ENCODE data around the gene OAS2.
"Not testable (repeated sequence)": the region's sequence is repeated elsewhere in the genome, so short reads cannot be mapped to it uniquely, and the experiment has no call there.

Gene OAS2

GRCh38 chr12:112979041-112979680 is 842 bp downstream of the OAS2 start:
- H3K4me3 ChIP-seq (ENCODE audit: low read depth in 1 of 2, low read length in 2 of 2) = peak overlapping the region; percentile 80 to 88
- peaks cover 0 to 6% of the 10 kb centered on the region in 2 donors for H3K9me3 ChIP-seq (ENCODE audit: control insufficient read depth in 1 of 2, low read length in 2 of 2)
- H3K9ac ChIP-seq (ENCODE audit: low read depth in 1 of 2, low read length in 2 of 2) = peak overlapping the region; percentile 57 to 69
- peaks cover 4 to 21% of the 10 kb centered on the region in 2 donors for H3K4me1 ChIP-seq (ENCODE audit: control insufficient read depth in 1 of 2, insufficient read depth in 2 of 2, low read length in 2 of 2)
- H3K27ac ChIP-seq (ENCODE audit: low read depth, low read length) = peak overlapping the region; percentile 48
- H3K36me3 ChIP-seq (ENCODE audit: control insufficient read depth in 1 of 2, insufficient read depth in 2 of 2, low read length in 2 of 2) = no peaks in the 10 kb centered on the region
- no peaks in the 10 kb centered on the region for H3K27me3 ChIP-seq (ENCODE audit: control insufficient read depth in 1 of 2, insufficient read depth in 2 of 2, low read length in 2 of 2)

- Histone ChIP-seq H3K27ac (ENCODE audit: low read depth, low read length) (no peak overlapping the region), H3K27me3 (ENCODE audit: control insufficient read depth in 1 of 2, insufficient read depth in 2 of 2, low read length in 2 of 2) (no peaks in the 10 kb centered on the region), H3K4me3 (ENCODE audit: low read depth in 1 of 2, low read length in 2 of 2) (peak overlapping the region in 1 of 2 donors; percentile 1)
Observed at GRCh38 chr12:112980491-112981158, 2.3 kb downstream of the OAS2 start.

GRCh38 chr12:112985642-112986290 is 7.4 kb downstream of the OAS2 start:
- Histone ChIP-seq H3K27me3 (ENCODE audit: control insufficient read depth in 1 of 2, insufficient read depth in 2 of 2, low read length in 2 of 2) (no peaks in the 10 kb centered on the region), H3K4me1 (ENCODE audit: control insufficient read depth in 1 of 2, insufficient read depth in 2 of 2, low read length in 2 of 2) (peaks cover 0 to 2% of the 10 kb centered on the region in 2 donors), H3K9ac (ENCODE audit: low read depth in 1 of 2, low read length in 2 of 2) (no peak overlapping the region), H3K36me3 (ENCODE audit: control insufficient read depth in 1 of 2, insufficient read depth in 2 of 2, low read length in 2 of 2) (peaks cover 0 to 16% of the 10 kb centered on the region in 2 donors), H3K4me3 (ENCODE audit: low read depth in 1 of 2, low read length in 2 of 2) (no peak overlapping the region), H3K27ac (ENCODE audit: low read depth, low read length) (no peak overlapping the region), H3K9me3 (ENCODE audit: control insufficient read depth in 1 of 2, low read length in 2 of 2) (peaks cover 0 to 14% of the 10 kb centered on the region in 2 donors)

More at GRCh38 chr12:112980491-112981158, 2.3 kb downstream of the OAS2 start:
- H3K9ac ChIP-seq (ENCODE audit: low read depth in 1 of 2, low read length in 2 of 2) = no peak overlapping the region
- H3K36me3 ChIP-seq (ENCODE audit: control insufficient read depth in 1 of 2, insufficient read depth in 2 of 2, low read length in 2 of 2) = no peaks in the 10 kb centered on the region
- peaks cover 0 to 14% of the 10 kb centered on the region in 2 donors for H3K9me3 ChIP-seq (ENCODE audit: control insufficient read depth in 1 of 2, low read length in 2 of 2)
- peaks cover 4 to 21% of the 10 kb centered on the region in 2 donors for H3K4me1 ChIP-seq (ENCODE audit: control insufficient read depth in 1 of 2, insufficient read depth in 2 of 2, low read length in 2 of 2)

- Histone ChIP-seq H3K36me3 (ENCODE audit: control insufficient read depth in 1 of 2, insufficient read depth in 2 of 2, low read length in 2 of 2) (peaks cover 0 to 20% of the 10 kb centered on the region in 2 donors), H3K27me3 (ENCODE audit: control insufficient read depth in 1 of 2, insufficient read depth in 2 of 2, low read length in 2 of 2) (no peaks in the 10 kb centered on the region), H3K9ac (ENCODE audit: low read depth in 1 of 2, low read length in 2 of 2) (no peak overlapping the region)
Observed at GRCh38 chr12:112986291-112986800, 8.0 kb downstream of the OAS2 start.

GRCh38 chr12:112987561-112987960 is 9.2 kb downstream of the OAS2 start:
- no peaks in the 10 kb centered on the region for H3K27me3 ChIP-seq (ENCODE audit: control insufficient read depth in 1 of 2, insufficient read depth in 2 of 2, low read length in 2 of 2)
- H3K4me3 ChIP-seq (ENCODE audit: low read depth in 1 of 2, low read length in 2 of 2) = no peak overlapping the region
- peaks cover 0 to 8% of the 10 kb centered on the region in 2 donors for H3K9me3 ChIP-seq (ENCODE audit: control insufficient read depth in 1 of 2, low read length in 2 of 2)
- peaks cover 0 to 20% of the 10 kb centered on the region in 2 donors for H3K36me3 ChIP-seq (ENCODE audit: control insufficient read depth in 1 of 2, insufficient read depth in 2 of 2, low read length in 2 of 2)
- no peak overlapping the region for H3K9ac ChIP-seq (ENCODE audit: low read depth in 1 of 2, low read length in 2 of 2)
- H3K27ac ChIP-seq (ENCODE audit: low read depth, low read length) = no peak overlapping the region
- no peaks in the 10 kb centered on the region for H3K4me1 ChIP-seq (ENCODE audit: control insufficient read depth in 1 of 2, insufficient read depth in 2 of 2, low read length in 2 of 2)

More at GRCh38 chr12:112986291-112986800, 8.0 kb downstream of the OAS2 start:
- Histone ChIP-seq H3K4me1 (ENCODE audit: control insufficient read depth in 1 of 2, insufficient read depth in 2 of 2, low read length in 2 of 2) (no peaks in the 10 kb centered on the region), H3K4me3 (ENCODE audit: low read depth in 1 of 2, low read length in 2 of 2) (no peak overlapping the region), H3K27ac (ENCODE audit: low read depth, low read length) (no peak overlapping the region), H3K9me3 (ENCODE audit: control insufficient read depth in 1 of 2, low read length in 2 of 2) (peaks cover 0 to 14% of the 10 kb centered on the region in 2 donors)

GRCh38 chr12:112988224-112988623 is 9.9 kb downstream of the OAS2 start:
- Histone ChIP-seq H3K27me3 (ENCODE audit: control insufficient read depth in 1 of 2, insufficient read depth in 2 of 2, low read length in 2 of 2) (no peaks in the 10 kb centered on the region), H3K9ac (ENCODE audit: low read depth in 1 of 2, low read length in 2 of 2) (no peak overlapping the region), H3K4me3 (ENCODE audit: low read depth in 1 of 2, low read length in 2 of 2) (no peak overlapping the region), H3K9me3 (ENCODE audit: control insufficient read depth in 1 of 2, low read length in 2 of 2) (peaks cover 0 to 8% of the 10 kb centered on the region in 2 donors), H3K36me3 (ENCODE audit: control insufficient read depth in 1 of 2, insufficient read depth in 2 of 2, low read length in 2 of 2) (peaks cover 0 to 20% of the 10 kb centered on the region in 2 donors), H3K27ac (ENCODE audit: low read depth, low read length) (no peak overlapping the region), H3K4me1 (ENCODE audit: control insufficient read depth in 1 of 2, insufficient read depth in 2 of 2, low read length in 2 of 2) (no peaks in the 10 kb centered on the region)

GRCh38 chr12:112988823-112989385 is 10.6 kb downstream of the OAS2 start:
- H3K9me3 ChIP-seq (ENCODE audit: control insufficient read depth in 1 of 2, low read length in 2 of 2); H3K4me1 ChIP-seq (ENCODE audit: control insufficient read depth in 1 of 2, insufficient read depth in 2 of 2, low read length in 2 of 2); H3K27me3 ChIP-seq (ENCODE audit: control insufficient read depth in 1 of 2, insufficient read depth in 2 of 2, low read length in 2 of 2); H3K4me3 ChIP-seq (ENCODE audit: low read depth in 1 of 2, low read length in 2 of 2); H3K9ac ChIP-seq (ENCODE audit: low read depth in 1 of 2, low read length in 2 of 2); H3K27ac ChIP-seq (ENCODE audit: low read depth, low read length): not testable (repeated sequence)
- peaks cover 0 to 20% of the 10 kb centered on the region in 2 donors for H3K36me3 ChIP-seq (ENCODE audit: control insufficient read depth in 1 of 2, insufficient read depth in 2 of 2, low read length in 2 of 2)

GRCh38 chr12:112989806-112990205 is 11.5 kb downstream of the OAS2 start:
- Histone ChIP-seq H3K36me3 (ENCODE audit: control insufficient read depth in 1 of 2, insufficient read depth in 2 of 2, low read length in 2 of 2) (peaks cover 0 to 20% of the 10 kb centered on the region in 2 donors), H3K9ac (ENCODE audit: low read depth in 1 of 2, low read length in 2 of 2) (no peak overlapping the region), H3K27ac (ENCODE audit: low read depth, low read length) (no peak overlapping the region), H3K9me3 (ENCODE audit: control insufficient read depth in 1 of 2, low read length in 2 of 2) (peaks cover 0 to 6% of the 10 kb centered on the region in 2 donors), H3K4me3 (ENCODE audit: low read depth in 1 of 2, low read length in 2 of 2) (no peak overlapping the region), H3K27me3 (ENCODE audit: control insufficient read depth in 1 of 2, insufficient read depth in 2 of 2, low read length in 2 of 2) (no peaks in the 10 kb centered on the region), H3K4me1 (ENCODE audit: control insufficient read depth in 1 of 2, insufficient read depth in 2 of 2, low read length in 2 of 2) (no peaks in the 10 kb centered on the region)

- Histone ChIP-seq H3K9ac (ENCODE audit: low read depth in 1 of 2, low read length in 2 of 2) (no peak overlapping the region), H3K4me3 (ENCODE audit: low read depth in 1 of 2, low read length in 2 of 2) (no peak overlapping the region), H3K27ac (ENCODE audit: low read depth, low read length) (no peak overlapping the region), H3K36me3 (ENCODE audit: control insufficient read depth in 1 of 2, insufficient read depth in 2 of 2, low read length in 2 of 2) (peaks cover 0 to 23% of the 10 kb centered on the region in 2 donors), H3K27me3 (ENCODE audit: control insufficient read depth in 1 of 2, insufficient read depth in 2 of 2, low read length in 2 of 2) (no peaks in the 10 kb centered on the region), H3K4me1 (ENCODE audit: control insufficient read depth in 1 of 2, insufficient read depth in 2 of 2, low read length in 2 of 2) (no peaks in the 10 kb centered on the region), H3K9me3 (ENCODE audit: control insufficient read depth in 1 of 2, low read length in 2 of 2) (no peaks in the 10 kb centered on the region)
Observed at GRCh38 chr12:112992541-112993398, 14.5 kb downstream of the OAS2 start.

Data from duodenal mucosa (tissue), 2 donors.